ENCODE data around the gene FLNB.
A peak's percentile ranks its signal among the peaks of the same experiment; 100 is the strongest.

DNA sequence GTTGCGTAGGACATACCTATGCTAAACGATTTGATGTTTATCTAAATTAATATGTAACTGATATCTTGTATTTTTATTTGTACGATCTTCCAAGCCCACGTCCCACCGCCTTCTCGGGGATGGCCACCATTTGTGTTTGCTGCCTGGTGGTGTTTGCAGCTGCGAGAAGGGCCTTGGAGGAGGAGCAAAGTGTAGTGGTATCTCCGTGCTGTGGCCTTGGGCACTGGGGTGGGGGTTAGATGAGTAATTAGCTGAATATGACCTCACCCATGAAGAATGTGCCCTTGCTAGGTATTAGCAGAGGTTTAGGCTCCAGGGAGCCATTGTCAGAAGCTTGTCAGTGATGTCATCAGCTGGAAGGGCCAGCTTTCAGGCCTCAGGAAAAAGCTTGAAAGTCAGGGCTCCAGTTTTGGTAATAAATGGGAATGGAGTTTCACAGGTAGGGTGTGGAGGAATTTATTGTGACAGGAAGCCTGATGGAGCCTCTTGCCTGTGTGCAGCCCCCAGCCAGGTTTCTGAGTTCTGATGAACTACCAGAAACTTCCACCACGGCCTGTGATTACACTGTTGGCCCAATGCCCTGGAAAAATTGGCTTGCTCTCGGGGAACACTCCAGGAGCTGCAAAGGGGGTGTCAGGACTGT is 41.0 kb downstream of the FLNB start:
- TF ChIP-seq, protein P1, sequence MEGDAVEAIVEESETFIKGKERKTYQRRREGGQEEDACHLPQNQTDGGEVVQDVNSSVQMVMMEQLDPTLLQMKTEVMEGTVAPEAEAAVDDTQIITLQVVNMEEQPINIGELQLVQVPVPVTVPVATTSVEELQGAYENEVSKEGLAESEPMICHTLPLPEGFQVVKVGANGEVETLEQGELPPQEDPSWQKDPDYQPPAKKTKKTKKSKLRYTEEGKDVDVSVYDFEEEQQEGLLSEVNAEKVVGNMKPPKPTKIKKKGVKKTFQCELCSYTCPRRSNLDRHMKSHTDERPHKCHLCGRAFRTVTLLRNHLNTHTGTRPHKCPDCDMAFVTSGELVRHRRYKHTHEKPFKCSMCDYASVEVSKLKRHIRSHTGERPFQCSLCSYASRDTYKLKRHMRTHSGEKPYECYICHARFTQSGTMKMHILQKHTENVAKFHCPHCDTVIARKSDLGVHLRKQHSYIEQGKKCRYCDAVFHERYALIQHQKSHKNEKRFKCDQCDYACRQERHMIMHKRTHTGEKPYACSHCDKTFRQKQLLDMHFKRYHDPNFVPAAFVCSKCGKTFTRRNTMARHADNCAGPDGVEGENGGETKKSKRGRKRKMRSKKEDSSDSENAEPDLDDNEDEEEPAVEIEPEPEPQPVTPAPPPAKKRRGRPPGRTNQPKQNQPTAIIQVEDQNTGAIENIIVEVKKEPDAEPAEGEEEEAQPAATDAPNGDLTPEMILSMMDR (conservative IDR thresholded peaks at IDR 0.05; ENCODE audit: low read depth, low read length) = no peak
- TF ChIP-seq SMC3 (IDR thresholded peaks at IDR 0.05; ENCODE audit: low read depth, low read length) (no peak), POLR2A (IDR thresholded peaks at IDR 0.05; ENCODE audit: low read depth, low read length) (no peak), RCOR1 (IDR thresholded peaks at IDR 0.05; ENCODE audit: insufficient replicate concordance, low read length) (no peak), CEBPB (IDR thresholded peaks at IDR 0.05; ENCODE audit: low read depth, low read length) (peak; percentile 9; the same call in 1 of the 2 replicates), MXI1 (IDR thresholded peaks at IDR 0.05; ENCODE audit: borderline replicate concordance, low read depth, low read length) (no peak), RAD21 (IDR thresholded peaks at IDR 0.05; ENCODE audit: low read length) (no peak), BHLHE40 (IDR thresholded peaks at IDR 0.05; ENCODE audit: low read depth, low read length) (no peak), MAFK (IDR thresholded peaks at IDR 0.05; ENCODE audit: low read depth, low read length) (peak; percentile 11; the same call in 1 of the 2 replicates), MAZ (IDR thresholded peaks at IDR 0.05; ENCODE audit: borderline replicate concordance, low read depth, low read length) (0 out of 2 replicates have a peak, but pooled peaks have one; percentile 22)
- TF ChIP-seq, protein P2, sequence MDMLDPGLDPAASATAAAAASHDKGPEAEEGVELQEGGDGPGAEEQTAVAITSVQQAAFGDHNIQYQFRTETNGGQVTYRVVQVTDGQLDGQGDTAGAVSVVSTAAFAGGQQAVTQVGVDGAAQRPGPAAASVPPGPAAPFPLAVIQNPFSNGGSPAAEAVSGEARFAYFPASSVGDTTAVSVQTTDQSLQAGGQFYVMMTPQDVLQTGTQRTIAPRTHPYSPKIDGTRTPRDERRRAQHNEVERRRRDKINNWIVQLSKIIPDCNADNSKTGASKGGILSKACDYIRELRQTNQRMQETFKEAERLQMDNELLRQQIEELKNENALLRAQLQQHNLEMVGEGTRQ (IDR thresholded peaks at IDR 0.05; ENCODE audit: low read depth, low read length) = no peak
- TF ChIP-seq, protein P3, sequence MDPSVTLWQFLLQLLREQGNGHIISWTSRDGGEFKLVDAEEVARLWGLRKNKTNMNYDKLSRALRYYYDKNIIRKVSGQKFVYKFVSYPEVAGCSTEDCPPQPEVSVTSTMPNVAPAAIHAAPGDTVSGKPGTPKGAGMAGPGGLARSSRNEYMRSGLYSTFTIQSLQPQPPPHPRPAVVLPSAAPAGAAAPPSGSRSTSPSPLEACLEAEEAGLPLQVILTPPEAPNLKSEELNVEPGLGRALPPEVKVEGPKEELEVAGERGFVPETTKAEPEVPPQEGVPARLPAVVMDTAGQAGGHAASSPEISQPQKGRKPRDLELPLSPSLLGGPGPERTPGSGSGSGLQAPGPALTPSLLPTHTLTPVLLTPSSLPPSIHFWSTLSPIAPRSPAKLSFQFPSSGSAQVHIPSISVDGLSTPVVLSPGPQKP (IDR thresholded peaks at IDR 0.05; ENCODE audit: borderline replicate concordance, low read depth, low read length) = no peak
